Right forelimb (tissue), 1 donor: Measurements from ENCODE around the gene DPP10.

Source experiments
- DNase-seq: peaks from one replicate; pipeline ENCODE4 v3.0.0-alpha.2; 2018

The DPP10 gene

DNA sequence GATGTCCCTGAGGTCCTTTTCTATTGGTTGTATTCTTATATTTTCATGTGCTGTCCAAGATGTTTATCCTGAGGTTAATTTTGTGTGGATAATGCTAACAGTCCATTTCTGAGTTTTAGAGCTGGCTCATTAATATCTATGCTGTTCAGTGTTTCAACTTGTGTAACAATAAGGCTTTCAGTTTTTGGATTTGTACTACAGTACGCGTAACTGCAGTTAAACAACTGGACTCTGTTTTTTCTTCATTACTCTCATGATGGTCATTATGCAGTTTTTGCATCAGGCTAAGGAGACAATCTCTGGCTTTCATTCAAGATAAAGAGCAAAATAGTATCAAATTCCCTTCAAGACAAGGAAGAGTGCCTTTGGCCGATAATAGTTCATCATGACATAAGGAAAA, 1364.8 kb downstream of the DPP10 start:
- DNase-seq = no peak

DNA sequence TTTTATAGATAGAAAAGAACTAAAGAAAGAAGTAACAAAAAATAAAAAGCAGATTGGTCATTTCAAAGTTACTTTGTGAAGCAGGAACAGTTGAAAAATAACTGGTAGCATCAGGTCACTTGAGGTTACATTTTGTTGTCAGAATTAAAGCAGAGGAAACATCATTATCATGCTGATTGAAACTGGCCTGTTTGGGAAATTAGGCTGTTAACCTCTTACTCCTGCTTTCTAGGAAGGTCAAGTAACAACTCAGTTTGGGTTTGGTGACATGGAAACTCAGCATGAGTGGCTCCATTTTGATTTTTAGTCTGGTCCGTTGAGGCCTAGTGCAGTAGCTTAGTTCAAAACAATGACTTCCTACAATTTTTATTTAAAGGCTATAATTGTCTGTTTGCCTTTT, 1383.5 kb downstream of the DPP10 start:
- no peak for DNase-seq

GRCh38 chr2:115833196-115833595, 1390.8 kb downstream of the DPP10 start:
- DNase-seq = no peak

GRCh38 chr2:115838539-115838938, 1396.1 kb downstream of the DPP10 start:
- DNase-seq = no peak

DNA sequence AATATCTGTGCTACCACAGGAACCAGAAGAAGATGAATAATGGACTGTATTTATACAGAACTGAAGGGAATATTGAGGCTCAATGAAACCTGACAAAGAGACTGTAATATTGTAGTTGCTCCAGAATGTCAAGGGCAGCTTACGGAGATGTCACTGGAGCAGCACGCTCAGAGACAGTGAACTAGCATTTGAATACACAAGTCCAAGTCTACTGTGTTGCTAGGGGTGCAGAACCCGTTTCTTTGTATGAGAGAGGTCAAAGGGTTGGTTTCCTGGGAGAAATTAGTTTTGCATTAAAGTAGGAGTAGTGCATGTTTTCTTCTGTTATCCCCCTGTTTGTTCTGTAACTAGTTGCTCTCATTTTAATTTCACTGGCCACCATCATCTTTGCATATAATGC, 1399.9 kb downstream of the DPP10 start:
- DNase-seq = no peak

DNA sequence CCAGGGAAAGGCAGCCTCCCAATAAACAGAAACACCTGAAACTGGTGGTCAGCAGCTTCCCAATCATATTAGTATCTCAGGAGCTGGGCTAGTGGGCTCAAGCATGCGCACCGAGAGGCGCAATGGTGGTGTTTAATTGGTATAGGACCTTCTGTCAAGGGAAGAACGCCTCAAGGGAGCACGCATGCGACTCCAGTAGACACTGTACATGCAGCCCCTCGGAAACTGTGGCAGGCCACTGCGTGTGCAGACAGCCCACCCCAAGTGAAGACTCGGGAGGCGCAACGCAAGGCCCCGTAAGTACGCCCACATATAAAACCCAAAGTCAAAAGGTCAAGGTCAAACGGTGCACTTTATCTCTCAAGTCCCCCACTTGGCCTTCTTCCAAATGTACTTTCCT, 1405.8 kb downstream of the DPP10 start:
- DNase-seq = no peak

DNA sequence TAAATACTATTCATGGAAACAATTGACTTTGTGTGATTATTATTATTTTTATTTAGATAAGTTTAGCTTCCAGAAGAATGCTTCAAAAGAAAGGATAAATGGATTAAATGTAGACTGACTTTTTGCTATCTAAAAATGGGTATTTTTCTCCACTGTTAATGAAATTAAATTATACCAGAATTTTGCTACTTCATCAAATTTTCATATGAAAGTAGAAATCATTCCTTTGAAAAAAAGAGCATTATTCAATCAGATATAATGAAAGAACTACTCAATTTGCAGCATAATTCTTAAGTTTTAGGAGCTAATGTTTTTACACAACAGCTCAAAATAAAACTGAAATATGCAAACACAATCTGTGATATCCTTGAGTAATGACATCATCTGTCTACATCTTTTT, 1424.6 kb downstream of the DPP10 start:
- DNase-seq = no peak

- DNase-seq = no peak
Measured at GRCh38 chr2:115874427-115874826, 1432.0 kb downstream of the DPP10 start.

GRCh38 chr2:115880558-115880957, 1438.1 kb downstream of the DPP10 start:
- DNase-seq = no peak

- no peak for DNase-seq
Measured at GRCh38 chr2:115887209-115887776, 1444.9 kb downstream of the DPP10 start.
